GM18508 (cell line): Measurements from ENCODE around the gene NVL.

Source experiments
- ATAC-seq: cut with Tn5 transposase; IDR thresholded peaks from one replicate; pipeline ENCODE4 v1.9.1; 2021; ENCODE audit warnings: moderate number of reproducible peaks; ENCODE audit not compliant: insufficient read depth, unreplicated experiment

NVL gene

GRCh38 chr1:224289396-224289795, 40.6 kb downstream of the NVL start:
- no peak for ATAC-seq

GRCh38 chr1:224287714-224288113, 42.3 kb downstream of the NVL start:
- ATAC-seq: no peak

DNA sequence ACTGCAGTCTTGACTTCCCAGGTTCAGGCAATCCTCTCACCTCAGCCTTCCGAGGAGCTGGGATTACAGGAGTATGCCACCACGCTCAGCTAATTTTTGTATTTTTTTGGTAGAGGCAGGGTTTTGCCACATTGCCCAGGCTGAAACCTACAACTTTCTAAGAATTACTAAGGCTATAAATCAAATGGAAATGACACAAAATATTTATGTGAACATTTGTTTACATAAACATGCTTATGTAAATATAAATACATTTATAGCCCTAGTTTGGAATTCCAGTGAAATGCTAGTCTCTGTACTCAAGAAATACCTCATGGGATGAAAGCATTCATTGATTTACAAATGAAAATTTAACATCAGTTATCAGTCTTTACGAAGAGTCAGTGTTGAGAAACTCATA, 47.8 kb downstream of the NVL start:
- ATAC-seq: no peak

GRCh38 chr1:224276771-224277487, 53.0 kb downstream of the NVL start:
- no peak for ATAC-seq

DNA sequence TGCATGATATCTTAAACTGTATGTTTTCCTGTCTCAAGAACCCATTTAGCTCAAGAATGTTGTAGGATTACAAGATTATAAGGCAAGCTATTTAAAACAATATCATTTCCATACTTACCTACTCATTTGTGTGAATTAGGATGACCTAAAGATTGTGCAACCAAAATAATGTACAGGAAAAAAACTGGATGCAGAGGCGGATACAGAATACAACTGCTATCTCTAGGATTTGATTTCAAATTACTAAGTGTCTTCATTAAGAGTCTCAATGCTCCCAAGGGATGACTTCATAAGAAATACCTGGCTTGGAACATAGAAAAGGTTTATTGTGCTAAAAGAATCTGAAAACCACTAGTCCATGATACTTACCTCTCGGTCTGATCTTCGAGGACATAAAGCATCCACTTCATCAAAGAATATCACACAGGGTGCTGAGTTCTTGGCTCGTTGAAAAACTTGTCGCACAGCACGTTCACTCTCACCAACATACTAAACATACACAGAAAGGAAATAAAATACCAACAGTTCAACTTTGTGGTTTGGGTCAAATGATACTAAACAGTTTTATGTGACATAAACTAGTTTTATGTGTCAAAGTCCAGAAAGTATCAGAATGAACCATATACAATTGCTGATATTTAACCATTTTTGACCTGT, 54.9 kb downstream of the NVL start:
- ATAC-seq: no peak

DNA sequence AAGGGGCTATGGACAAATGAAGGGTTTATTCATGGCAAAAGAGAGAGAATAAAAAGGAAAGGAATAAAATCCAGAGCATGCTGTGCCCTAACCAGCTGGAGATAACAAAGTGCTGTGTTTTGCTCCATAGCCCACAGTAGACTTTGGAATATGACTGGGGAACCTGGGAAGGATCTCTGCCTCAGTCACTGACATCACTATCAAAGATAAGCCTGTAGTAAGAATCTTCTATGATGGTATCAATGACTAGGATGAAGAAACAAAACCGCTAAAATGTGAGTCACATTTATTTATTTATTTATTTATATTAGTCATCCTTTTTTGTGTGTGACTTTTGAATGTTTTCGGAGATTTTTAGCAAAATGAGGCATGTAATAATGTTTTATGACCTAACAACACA, 56.3 kb downstream of the NVL start:
- ATAC-seq: no peak

DNA sequence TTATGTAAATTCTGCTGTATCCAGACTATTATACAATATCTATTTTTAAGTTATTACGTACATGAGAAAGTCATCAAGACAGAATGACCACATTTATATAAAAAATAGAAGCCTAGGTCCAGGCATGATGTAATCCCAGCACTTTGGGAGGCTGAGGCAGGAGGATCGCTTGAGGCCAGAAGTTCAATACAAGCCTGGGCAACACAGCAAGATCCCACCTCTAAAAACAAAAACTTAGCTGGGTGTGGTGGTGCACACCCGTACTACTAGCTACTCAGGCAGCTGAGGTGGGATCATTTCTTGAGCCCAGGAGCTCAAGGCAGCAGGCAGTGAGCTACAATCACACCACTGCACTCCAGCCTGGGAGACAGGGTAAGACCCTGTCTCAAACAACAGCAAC, 58.9 kb downstream of the NVL start:
- no peak for ATAC-seq

DNA sequence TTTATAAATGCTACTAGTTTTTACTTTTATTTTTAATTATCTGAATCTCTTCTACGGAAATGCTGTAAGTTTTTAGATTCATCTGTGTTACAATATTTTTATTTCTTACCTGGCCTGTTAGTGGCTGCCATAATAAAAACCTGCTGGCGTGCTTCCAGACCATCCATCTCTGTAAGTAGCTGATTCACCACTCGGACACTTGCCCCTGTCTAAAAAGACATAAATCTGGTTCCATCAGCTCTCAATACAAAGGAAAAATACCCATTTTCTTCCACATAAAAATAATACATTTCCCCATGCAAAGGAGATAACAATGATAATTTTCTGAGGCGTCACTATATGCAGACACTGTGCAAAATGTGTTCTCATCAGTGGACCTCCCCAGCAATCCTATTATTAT, 62.0 kb downstream of the NVL start:
- no peak for ATAC-seq

DNA sequence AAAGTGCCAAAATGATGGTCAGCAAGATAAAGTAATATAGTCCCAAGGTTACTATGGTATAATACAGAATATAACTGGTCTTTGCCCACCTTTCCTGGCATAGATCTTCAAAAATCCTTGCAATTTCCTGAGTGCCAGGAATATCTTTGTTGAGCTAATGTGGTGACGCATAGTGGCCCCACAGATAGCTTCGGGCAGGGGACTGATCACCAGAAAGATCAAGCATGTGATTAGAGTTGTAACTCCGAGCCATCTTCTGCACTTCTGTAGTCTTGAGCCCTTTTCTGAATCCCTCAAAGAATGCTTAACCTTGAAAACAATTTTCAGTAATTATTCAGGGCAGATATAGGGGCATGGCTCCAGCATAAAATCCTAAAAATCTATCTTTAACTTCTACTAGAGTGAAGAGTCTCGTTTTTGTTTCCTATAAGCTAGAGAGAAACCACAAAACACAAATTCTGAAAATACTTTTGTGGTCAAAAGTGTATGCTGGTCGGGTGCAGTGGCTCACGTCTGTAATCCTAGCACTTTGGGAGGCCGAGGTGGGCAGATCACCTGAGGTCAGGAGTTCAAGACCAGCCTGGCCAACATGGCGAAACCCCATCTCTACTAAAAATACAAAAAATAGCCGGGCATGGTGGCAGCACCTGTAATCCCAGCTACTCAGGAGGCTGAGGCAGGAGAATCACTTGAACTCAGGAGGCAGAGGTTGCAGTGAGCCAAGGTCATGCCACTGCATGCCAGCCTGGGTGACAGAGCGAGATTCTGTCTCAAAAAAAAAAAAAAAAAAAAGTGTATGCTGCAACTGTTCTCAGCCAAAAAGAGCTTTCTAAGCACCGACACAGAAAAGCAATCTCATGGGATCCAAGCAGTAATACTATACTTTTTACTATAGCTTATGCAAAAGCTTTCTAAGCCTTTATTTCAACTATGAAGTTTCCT, 62.8 kb downstream of the NVL start:
- ATAC-seq: no peak

DNA sequence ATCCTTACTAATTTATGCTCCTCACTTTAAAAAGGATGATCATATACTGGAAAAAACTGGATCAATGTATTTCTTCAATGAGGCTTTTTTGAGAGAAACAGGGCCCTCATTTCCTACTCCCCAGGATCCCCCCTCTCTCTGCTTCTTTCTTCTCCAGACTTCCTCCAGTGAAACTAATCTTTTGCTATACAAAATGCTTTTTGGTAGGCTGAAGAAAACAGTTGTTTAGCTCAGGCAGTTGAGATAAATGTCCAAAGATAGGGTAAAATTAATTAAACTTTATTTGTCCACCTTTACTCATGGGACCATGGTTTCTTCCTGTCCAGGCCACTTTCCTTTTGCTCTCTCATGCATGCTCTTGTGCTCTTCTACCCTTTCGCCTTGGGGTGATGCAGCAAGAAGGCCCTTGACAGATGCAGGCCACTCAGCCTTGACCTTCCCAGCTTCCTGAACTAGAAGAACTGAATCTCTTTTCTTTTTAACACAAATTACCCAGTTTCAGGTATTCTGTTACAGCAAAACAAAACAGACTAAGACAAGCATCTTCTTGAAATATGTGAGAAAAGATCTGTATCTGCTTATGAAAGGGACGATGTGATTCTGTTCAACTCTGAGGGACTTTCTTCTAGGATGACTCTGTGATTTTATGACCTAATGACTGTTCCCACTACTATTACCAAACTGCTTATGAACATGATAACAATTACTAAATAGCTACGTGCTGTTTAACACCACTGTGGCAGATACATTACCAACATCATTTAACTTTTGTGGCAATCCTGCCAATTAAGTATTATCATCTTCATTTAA, 63.7 kb downstream of the NVL start:
- no peak for ATAC-seq

DNA sequence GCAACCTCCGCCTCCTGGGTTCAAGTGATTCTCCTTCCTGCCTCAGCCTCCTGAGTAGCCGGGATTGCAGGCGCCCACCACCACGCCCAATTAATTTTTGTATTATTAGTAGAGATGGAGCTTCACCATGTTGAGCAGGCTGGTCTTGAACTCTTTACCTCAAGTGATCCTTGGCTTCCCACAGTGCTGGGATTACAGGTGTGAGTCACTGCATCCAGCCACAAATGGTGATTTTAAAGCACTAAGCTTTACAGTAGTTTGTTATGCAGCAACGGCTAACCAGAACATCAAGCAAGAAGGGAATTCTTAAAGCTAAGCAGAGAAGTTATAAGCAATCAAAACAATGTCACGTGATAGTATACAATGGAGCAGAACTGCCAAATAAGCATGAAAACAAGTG, 65.7 kb downstream of the NVL start:
- no peak for ATAC-seq

GRCh38 chr1:224262373-224263054, 67.5 kb downstream of the NVL start:
- no peak for ATAC-seq

DNA sequence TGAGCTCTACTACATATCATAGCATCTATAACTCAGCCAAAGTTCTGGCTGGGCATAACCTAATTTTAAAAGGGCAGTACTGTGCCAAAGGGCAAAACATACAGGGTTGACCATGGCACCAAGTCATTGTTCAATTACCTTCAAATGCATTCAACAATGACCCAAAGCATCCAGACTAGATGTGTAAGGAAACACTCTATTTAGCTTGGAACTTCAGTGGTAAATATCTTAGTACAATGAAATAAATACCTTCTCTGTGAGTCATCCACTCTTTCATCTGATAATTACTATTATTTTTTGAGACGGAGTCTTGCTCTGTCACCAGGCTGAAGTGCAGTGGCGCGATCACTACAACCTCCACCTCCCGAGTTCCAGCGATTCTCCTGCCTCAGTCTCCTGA, 70.0 kb downstream of the NVL start:
- no peak for ATAC-seq

DNA sequence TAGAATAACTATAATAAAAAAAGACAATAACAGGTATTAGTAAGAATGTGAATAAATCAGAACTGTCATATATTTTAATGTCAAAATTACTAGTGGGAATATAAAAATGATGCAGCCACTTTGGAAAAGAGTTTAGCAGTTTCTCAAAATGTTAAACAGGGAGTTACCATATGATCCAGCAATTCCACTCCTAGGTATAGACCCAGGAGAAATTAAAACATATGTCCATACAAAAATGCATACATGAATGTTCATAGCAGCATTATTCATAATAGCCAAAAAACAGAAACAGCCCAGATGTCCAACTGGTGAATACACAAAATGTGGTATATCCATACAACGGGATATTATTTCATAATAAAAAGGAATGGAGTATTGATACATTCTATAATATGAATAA, 71.6 kb downstream of the NVL start:
- no peak for ATAC-seq

DNA sequence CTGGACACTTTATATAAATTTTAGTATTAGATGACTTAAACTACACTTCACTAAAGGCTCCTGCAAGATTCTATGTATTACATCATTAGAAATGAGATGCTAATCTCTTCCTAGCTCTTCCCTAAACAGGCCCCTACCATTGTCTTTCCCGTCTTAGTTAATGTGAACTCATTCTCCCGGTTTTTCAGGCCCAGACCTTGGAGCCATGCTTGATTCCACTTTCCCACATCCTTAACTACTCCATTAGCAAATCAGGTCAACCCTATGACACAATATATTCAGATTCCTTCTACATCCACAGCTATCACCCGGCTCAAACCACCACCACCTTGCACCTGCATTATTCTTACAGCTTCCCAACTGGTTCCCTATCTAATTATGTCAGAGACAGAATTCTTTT, 73.3 kb downstream of the NVL start:
- ATAC-seq: no peak

- ATAC-seq: no peak
These were observed 76.3 kb downstream of the NVL start for GRCh38 chr1:224253721-224254120.

DNA sequence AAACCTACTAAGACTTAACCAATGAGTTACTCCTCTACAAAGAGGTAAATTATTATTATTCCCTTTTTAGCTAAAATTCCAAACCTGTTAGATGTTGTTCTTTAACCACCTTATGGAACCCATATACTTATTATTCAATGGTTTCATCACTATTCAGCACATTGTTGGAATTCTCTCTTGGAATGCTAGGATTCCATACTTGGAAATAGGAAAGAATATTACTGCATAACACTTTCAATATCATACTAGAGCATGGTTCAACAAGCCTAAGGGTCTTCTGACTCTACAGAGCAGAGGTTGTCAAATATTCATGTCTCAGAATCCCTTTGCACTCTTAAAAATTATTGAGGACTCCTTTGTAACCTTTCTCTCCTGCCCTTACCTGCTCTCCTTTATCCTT, 77.5 kb downstream of the NVL start:
- ATAC-seq: no peak

GRCh38 chr1:224251741-224252146, 78.2 kb downstream of the NVL start:
- ATAC-seq: no peak

GRCh38 chr1:224245188-224245587, 84.8 kb downstream of the NVL start:
- ATAC-seq: no peak

DNA sequence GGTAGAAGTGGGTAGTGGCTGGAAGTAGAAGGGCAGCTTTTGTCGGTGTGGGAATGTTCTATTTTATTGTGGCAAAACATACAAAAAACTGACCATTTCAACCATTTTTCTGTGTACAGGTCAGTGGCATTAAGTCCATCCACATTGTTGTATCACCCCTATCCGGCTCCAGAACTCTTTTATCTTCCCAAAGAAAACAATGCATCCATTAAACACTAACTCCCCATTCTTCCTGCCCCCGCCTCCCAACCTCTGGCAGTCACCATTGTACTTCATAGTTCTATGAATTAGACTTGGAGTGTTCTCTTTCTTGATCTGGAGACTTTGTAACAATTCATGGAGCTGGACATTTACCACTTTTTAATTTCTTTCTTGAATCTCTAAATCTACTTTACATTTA, 91.2 kb downstream of the NVL start:
- no peak for ATAC-seq
